ENCODE measurements around the gene RASEF.

The RASEF gene

GRCh38 chr9:83065233-83065632, 2.3 kb upstream of the RASEF start:
- no peak overlapping the region for H3K4me3 ChIP-seq (ENCODE audit: low read length)
- H3K27me3 ChIP-seq (replicated peaks; ENCODE audit: insufficient read depth, low read length): no peaks in the 10 kb centered on the region
- no peak overlapping the region for H3K9ac ChIP-seq (ENCODE audit: low read length)
- TF ChIP-seq EZH2phosphoT487 (IDR thresholded peaks at IDR 0.05; ENCODE audit: low read length) (no peak), EZH2 (optimal IDR thresholded peaks at IDR 0.05; ENCODE audit: low read depth, low read length) (no peak), CTCF (IDR thresholded peaks at IDR 0.05; ENCODE audit: low read length) (no peak)
- no peak overlapping the region for H2AFZ ChIP-seq (ENCODE audit: low read length)
- DNase-seq: no peak
- H3K27ac ChIP-seq (ENCODE audit: low read length): no peak overlapping the region
- no peak overlapping the region for H3K4me2 ChIP-seq (ENCODE audit: low read depth, low read length)
- H3K36me3 ChIP-seq (replicated peaks; ENCODE audit: insufficient read depth, low read length): no peaks in the 10 kb centered on the region
- H3K9me3 ChIP-seq (replicated peaks; ENCODE audit: insufficient read depth, low read length): no peaks in the 10 kb centered on the region
- no peaks in the 10 kb centered on the region for H3F3A ChIP-seq (ENCODE audit: insufficient read depth, low read length)
- no peaks in the 10 kb centered on the region for H3K4me1 ChIP-seq (ENCODE audit: low read length)
- no peaks in the 10 kb centered on the region for H4K20me1 ChIP-seq (ENCODE audit: insufficient read depth, low read length)
- no peaks in the 10 kb centered on the region for H3K79me2 ChIP-seq (ENCODE audit: low read length)
- H3K9me2 ChIP-seq (replicated peaks; ENCODE audit: insufficient read depth, low read length): no peaks in the 10 kb centered on the region

- H3K27me3 ChIP-seq (replicated peaks; ENCODE audit: insufficient read depth, low read length): no peaks in the 10 kb centered on the region
- no peaks in the 10 kb centered on the region for H3F3A ChIP-seq (ENCODE audit: insufficient read depth, low read length)
- no peak overlapping the region for H3K27ac ChIP-seq (ENCODE audit: low read length)
- H3K4me2 ChIP-seq (ENCODE audit: low read depth, low read length): no peak overlapping the region
- H3K9ac ChIP-seq (ENCODE audit: low read length): no peak overlapping the region
- H3K9me3 ChIP-seq (replicated peaks; ENCODE audit: insufficient read depth, low read length): no peaks in the 10 kb centered on the region
- H3K79me2 ChIP-seq (ENCODE audit: low read length): no peaks in the 10 kb centered on the region
- H3K36me3 ChIP-seq (replicated peaks; ENCODE audit: insufficient read depth, low read length): no peaks in the 10 kb centered on the region
- no peak for DNase-seq
- H4K20me1 ChIP-seq (ENCODE audit: insufficient read depth, low read length): no peaks in the 10 kb centered on the region
- TF ChIP-seq CTCF (IDR thresholded peaks at IDR 0.05; ENCODE audit: low read length) (no peak), EZH2phosphoT487 (IDR thresholded peaks at IDR 0.05; ENCODE audit: low read length) (no peak)
- H3K4me1 ChIP-seq (ENCODE audit: low read length): no peaks in the 10 kb centered on the region
- H3K9me2 ChIP-seq (replicated peaks; ENCODE audit: insufficient read depth, low read length): no peaks in the 10 kb centered on the region
- H3K4me3 ChIP-seq (ENCODE audit: low read length): no peak overlapping the region
- no peak overlapping the region for H2AFZ ChIP-seq (ENCODE audit: low read length)
Measured at GRCh38 chr9:83061990-83062650, 822 bp downstream of the RASEF start.

GRCh38 chr9:83061036-83061435, 1.9 kb downstream of the RASEF start:
- no peaks in the 10 kb centered on the region for H4K20me1 ChIP-seq (ENCODE audit: insufficient read depth, low read length)
- DNase-seq: no peak

More at GRCh38 chr9:83061036-83061435, 1.9 kb downstream of the RASEF start:
- Histone ChIP-seq H3K4me2 (ENCODE audit: low read depth, low read length) (no peak overlapping the region), H3K9me3 (replicated peaks; ENCODE audit: insufficient read depth, low read length) (no peaks in the 10 kb centered on the region), H3F3A (ENCODE audit: insufficient read depth, low read length) (no peaks in the 10 kb centered on the region), H3K36me3 (replicated peaks; ENCODE audit: insufficient read depth, low read length) (no peaks in the 10 kb centered on the region), H3K27ac (ENCODE audit: low read length) (no peak overlapping the region), H3K4me3 (ENCODE audit: low read length) (no peak overlapping the region), H2AFZ (ENCODE audit: low read length) (no peak overlapping the region), H3K9ac (ENCODE audit: low read length) (no peak overlapping the region), H3K27me3 (replicated peaks; ENCODE audit: insufficient read depth, low read length) (no peaks in the 10 kb centered on the region), H3K4me1 (ENCODE audit: low read length) (no peaks in the 10 kb centered on the region), H3K79me2 (ENCODE audit: low read length) (no peaks in the 10 kb centered on the region), H3K9me2 (replicated peaks; ENCODE audit: insufficient read depth, low read length) (no peaks in the 10 kb centered on the region)
- TF ChIP-seq EZH2 (optimal IDR thresholded peaks at IDR 0.05; ENCODE audit: low read depth, low read length) (no peak), CTCF (IDR thresholded peaks at IDR 0.05; ENCODE audit: low read length) (no peak), EZH2phosphoT487 (IDR thresholded peaks at IDR 0.05; ENCODE audit: low read length) (no peak)
